Heart left ventricle (tissue), 16 donors: ENCODE data around the gene HAO2. TPM values are rescaled to one million over a fixed set of nuclear protein-coding genes. Genes with fewer than 3 reads are reported as not detected.
A peak's percentile ranks its signal among the peaks of the same experiment; 100 is the strongest.

Experiments used
- ATAC-seq, 4 donors: fragments of 200-7000 bp; cut with Tn5 transposase; one replicate each; pipeline ENCODE4 v1.9.1; 2020 to 2022; ENCODE audit warnings: moderate library complexity in 4 of 4, mild to moderate bottlenecking in 3 of 4, moderate number of reproducible peaks in 1 of 4
- DNase-seq, 5 donors: peaks; one replicate each; pipeline ENCODE4 v3.0.0-alpha.2; 2020
- H3K27ac ChIP-seq, 12 donors: fragments of 200-600 bp; sonication (generic) in 4 of 12; one replicate each; pipeline versions ENCODE4 v1.5.0 to v1.8.0; 2016 to 2022; ENCODE audit warnings: mild to moderate bottlenecking in 2 of 12
- H3K27me3 ChIP-seq, 9 donors: fragments of 200-600 bp; sonication (generic) in 2 of 9; one replicate each; pipeline versions ENCODE4 v1.5.1 to v1.8.0; 2016 to 2022; ENCODE audit warnings: mild to moderate bottlenecking in 3 of 9
- H3K36me3 ChIP-seq, 9 donors: fragments of 200-600 bp; sonication (generic) in 2 of 9; one replicate each; pipeline versions ENCODE4 v1.5.0 to v1.8.0; 2018 to 2022; ENCODE audit warnings: mild to moderate bottlenecking in 2 of 9
- H3K4me1 ChIP-seq, 12 donors: fragments of 200-600 bp; sonication (generic) in 4 of 12; one replicate each; pipeline versions ENCODE4 v1.5.0 to v1.8.0; 2016 to 2022; ENCODE audit warnings: mild to moderate bottlenecking in 3 of 12
- H3K4me3 ChIP-seq, 12 donors: fragments of 200-600 bp; sonication (generic) in 4 of 12; one replicate each; pipeline versions ENCODE4 v1.5.0 to v1.8.0; 2017 to 2022; ENCODE audit warnings: mild to moderate bottlenecking in 9 of 12, moderate library complexity in 4 of 12
- H3K9me3 ChIP-seq, 12 donors: fragments of 200-600 bp; sonication (generic) in 4 of 12; one replicate each; pipeline versions ENCODE4 v1.5.0 to v1.8.0; 2016 to 2022; ENCODE audit warnings: mild to moderate bottlenecking in 1 of 12
- POLR2A ChIP-seq, 2 donors: fragments of 450-650 bp; IDR thresholded peaks; one replicate each; pipeline ENCODE4 v1.6.1; 2017; ENCODE audit warnings: antibody characterized with exemption in 2 of 2, mild to moderate bottlenecking in 2 of 2, moderate library complexity in 2 of 2
- WGBS, 4 donors: extraction: QIAGEN DNeasy Blood & Tissue Kit in 2 of 4; methylation state at CpG; one replicate each; pipeline versions ENCODE4 v1.1.5 to v1.1.7; 2013 to 2018; 5-methylcytosine and 5-hydroxymethylcytosine counted together
- intact Hi-C, 10 donors: fragments of 100-400 bp; cut with DNase I; formaldehyde crosslinking; loops; one replicate each; pipeline versions ENCODE4 v1.11.1 to v1.14.2; 2022
- polyA plus RNA-seq, 2 donors: library from polyadenylated mRNA; stranded (reverse); fragments of 200-250 nt; gene quantifications; one replicate each; pipeline ENCODE4 v1.2.3, GENCODE V29; 2013
- total RNA-seq, 9 donors: library from RNA; depleted of rRNA in 2 of 9; stranded (reverse); fragments of >200 nt in 2 of 9; fragmentation: NEBNext Ultra II Directional in 3 of 9; extraction: Animal tissue kit (Norgen Biotek cat#: 25700) in 3 of 9; gene quantifications; one replicate each; pipeline versions ENCODE4 v1.1.0 to v1.2.4, GENCODE V29; 2016 to 2023
- TF ChIP-seq, protein P1 (sequence below), 12 donors: fragments of 200-600 bp; sonication (generic) in 4 of 12; IDR thresholded peaks; one replicate each; pipeline versions ENCODE4 v1.5.0 to v1.8.0; 2018 to 2022; ENCODE audit warnings: antibody characterized with exemption in 12 of 12, mild to moderate bottlenecking in 5 of 12
- donor health status: ischemic (EF 13 %, LVEDD 7.1; RV severe dilation, severe dysfunction).
- donor health status: healthy with polysubstance abuse.
- donor health status: DM: no; HTN: yes; CAD: no.
- donor health status: DM: no; HTN: no; CAD: no.
- donor health status: ischemic (EF 25% LVEDD 6.9; RV normal size, moderate dysfunction).
- donor health status: ischemic (EF 25% LVEDD 5.7; RV mildly dilated, moderate dysfunction).
- donor health status: healthy.
- donor health status: DM: yes; HTN: yes; CAD: no.
- donor health status: ischemic (EF 35%, LVEDD 5.7; RV mildly dilated, moderate dysfunction).
- donor health status: nonischemic (EF 11% LVEDD 7.7; RV severe dilation, severe dysfunction).
- donor health status: DM: yes; HTN: yes; CAD: no.
- donor health status: PGD.
- donor health status: ischemic (EF 29% LVEDD 5.4; RV normal size, mild dysfunction).
- donor health status: nonischemic (EF 23%, LVEDD 6.1; RV moderate dilation, normal function).

HAO2 gene
- total and polyA plus RNA-seq, 11 donors = not detected

DNA sequence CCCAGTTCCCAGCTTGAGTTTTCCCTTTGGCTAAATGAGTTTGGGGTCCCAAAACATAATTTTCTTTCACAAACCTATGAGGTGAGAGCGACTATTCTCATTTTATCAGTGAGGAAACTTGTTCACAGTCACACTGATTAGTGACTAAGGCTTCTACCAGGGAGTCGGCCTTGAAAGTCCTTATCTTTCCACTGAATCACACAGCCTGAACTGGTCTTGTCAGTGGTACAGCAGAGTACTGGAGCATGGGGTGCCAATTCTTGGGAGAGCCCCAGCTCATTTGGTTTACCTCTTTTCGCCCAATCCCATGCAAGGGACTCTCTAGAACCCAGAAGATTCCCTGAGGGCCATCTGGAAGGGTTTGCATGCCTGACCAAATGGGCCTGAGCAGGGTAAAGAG is 63.3 kb downstream of the HAO2 start:
- TF ChIP-seq, protein P1, sequence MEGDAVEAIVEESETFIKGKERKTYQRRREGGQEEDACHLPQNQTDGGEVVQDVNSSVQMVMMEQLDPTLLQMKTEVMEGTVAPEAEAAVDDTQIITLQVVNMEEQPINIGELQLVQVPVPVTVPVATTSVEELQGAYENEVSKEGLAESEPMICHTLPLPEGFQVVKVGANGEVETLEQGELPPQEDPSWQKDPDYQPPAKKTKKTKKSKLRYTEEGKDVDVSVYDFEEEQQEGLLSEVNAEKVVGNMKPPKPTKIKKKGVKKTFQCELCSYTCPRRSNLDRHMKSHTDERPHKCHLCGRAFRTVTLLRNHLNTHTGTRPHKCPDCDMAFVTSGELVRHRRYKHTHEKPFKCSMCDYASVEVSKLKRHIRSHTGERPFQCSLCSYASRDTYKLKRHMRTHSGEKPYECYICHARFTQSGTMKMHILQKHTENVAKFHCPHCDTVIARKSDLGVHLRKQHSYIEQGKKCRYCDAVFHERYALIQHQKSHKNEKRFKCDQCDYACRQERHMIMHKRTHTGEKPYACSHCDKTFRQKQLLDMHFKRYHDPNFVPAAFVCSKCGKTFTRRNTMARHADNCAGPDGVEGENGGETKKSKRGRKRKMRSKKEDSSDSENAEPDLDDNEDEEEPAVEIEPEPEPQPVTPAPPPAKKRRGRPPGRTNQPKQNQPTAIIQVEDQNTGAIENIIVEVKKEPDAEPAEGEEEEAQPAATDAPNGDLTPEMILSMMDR (IDR thresholded peaks at IDR 0.05) = no peak
- no peak for TF ChIP-seq POLR2A (IDR thresholded peaks at IDR 0.05)
- 60 to 68% (median 65%) methylated on average over 3 of the region's 3 CpGs for WGBS, 4 donors
- no peak for ATAC-seq
- Histone ChIP-seq H3K27ac (no peak overlapping the region), H3K27me3 (peaks cover 0 to 7% (median 0%) of the 10 kb centered on the region in 9 donors), H3K9me3 (no peaks in the 10 kb centered on the region), H3K36me3 (no peaks in the 10 kb centered on the region), H3K4me3 (no peak overlapping the region), H3K4me1 (no peaks in the 10 kb centered on the region)
- DNase-seq = no peak
- intact Hi-C loops = no loop called here

DNA sequence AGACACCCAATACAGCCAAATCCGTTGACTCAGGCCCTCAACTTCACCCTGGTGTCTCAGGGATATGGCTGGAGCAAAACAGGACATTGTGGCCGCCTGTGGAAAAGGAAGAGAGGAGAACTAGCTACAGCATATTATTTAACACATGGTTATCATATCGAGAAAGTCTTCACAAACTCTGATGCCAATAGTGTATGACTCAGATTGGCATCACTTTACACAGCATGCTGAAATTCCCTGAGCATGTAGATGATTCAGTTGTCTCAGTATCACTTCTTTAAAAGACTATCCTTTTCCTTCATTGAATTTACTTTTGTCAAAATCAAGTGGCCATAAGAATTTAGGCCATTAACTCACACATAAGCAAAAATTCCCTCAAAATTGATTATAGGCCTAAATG is 66.5 kb downstream of the HAO2 start:
- Histone ChIP-seq H3K36me3 (no peaks in the 10 kb centered on the region), H3K27me3 (peaks cover 0 to 7% (median 0%) of the 10 kb centered on the region in 9 donors), H3K9me3 (no peaks in the 10 kb centered on the region), H3K4me3 (no peak overlapping the region), H3K27ac (no peak overlapping the region), H3K4me1 (no peaks in the 10 kb centered on the region)
- ATAC-seq = no peak
- DNase-seq = no peak
- TF ChIP-seq, protein P1 (IDR thresholded peaks at IDR 0.05) = no peak
- no peak for TF ChIP-seq POLR2A (IDR thresholded peaks at IDR 0.05)
- WGBS, 4 donors = 76 to 90% (median 84%) methylated on average over 3 of the region's 3 CpGs
- intact Hi-C loops = loop anchor here in 1 of 10 donors (5.0 kb wide), 1 partner anchor 52 kb away; no protein-coding TSS in a partner anchor

DNA sequence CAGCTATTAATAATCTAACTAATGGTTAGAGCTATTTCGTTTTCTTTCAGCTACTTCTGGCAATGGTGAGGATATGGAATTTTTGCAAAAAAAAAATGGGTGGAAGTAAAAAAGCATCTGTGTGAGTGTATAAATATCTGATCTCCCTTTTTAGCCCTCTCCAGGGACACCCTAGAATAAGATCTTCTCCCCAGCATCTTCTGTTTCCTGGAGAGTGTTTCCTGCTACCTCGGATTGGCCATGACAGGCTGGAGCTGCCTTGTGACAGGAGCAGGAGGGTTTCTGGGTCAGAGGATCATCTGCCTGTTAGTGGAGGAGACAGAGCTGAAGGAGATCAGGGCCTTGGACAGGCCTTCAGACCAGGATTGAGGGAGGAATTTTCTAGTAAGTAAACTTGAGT is 70.2 kb downstream of the HAO2 start:
- H3K27me3 ChIP-seq = peaks cover 0 to 2% (median 0%) of the 10 kb centered on the region in 9 donors
- no peaks in the 10 kb centered on the region for H3K4me1 ChIP-seq
- H3K4me3 ChIP-seq = no peak overlapping the region
- TF ChIP-seq, protein P1 (IDR thresholded peaks at IDR 0.05) = no peak
- TF ChIP-seq POLR2A (IDR thresholded peaks at IDR 0.05) = no peak
- ATAC-seq (peak in 1 of 4 donors; percentile 11), DNase-seq (peak in 1 of 5 donors; percentile 8)
- H3K27ac ChIP-seq = no peak overlapping the region
- H3K36me3 ChIP-seq = no peaks in the 10 kb centered on the region
- no peaks in the 10 kb centered on the region for H3K9me3 ChIP-seq
- WGBS, 4 donors = 40 to 57% (median 48%) methylated on average over 2 of the region's 2 CpGs
- intact Hi-C loops = loop anchor here in 1 of 10 donors (5.0 kb wide), 1 partner anchor 49 kb away; no protein-coding TSS in a partner anchor

DNA sequence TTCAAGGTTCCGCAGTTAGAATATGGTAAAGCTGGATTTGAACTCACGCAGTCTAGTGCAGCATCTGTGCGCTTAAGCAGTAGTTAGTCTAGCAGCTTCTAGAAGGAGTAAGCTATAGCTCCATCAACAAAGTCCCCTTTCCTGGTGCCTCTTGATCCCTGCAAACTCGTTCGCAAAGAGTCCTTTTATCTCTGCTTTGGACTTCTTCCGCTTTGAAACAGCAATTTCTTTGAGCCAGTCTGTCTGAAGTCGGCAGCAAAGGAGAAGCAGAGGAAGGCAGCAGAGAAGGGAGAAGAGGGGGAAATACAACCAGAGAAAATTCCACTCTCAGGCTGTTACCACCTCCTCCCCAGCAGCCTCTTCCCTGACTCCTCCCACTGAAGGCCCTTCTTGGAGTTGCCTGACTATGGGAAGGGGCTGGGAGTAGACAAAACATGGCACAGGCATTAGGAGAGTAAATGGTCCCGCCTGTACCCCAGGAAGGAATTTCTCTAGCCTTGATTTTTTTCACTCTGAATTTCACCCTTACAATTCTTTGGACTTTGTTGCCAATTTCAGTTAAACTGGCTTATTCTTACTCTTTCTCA is 72.2 kb downstream of the HAO2 start:
- H3K9me3 ChIP-seq = no peaks in the 10 kb centered on the region
- H3K27ac ChIP-seq = no peak overlapping the region
- DNase-seq (no peak), ATAC-seq (no peak)
- WGBS, 4 donors = 59 to 66% (median 62%) methylated on average over 8 of the region's 8 CpGs
- H3K27me3 ChIP-seq = peaks cover 0 to 2% (median 0%) of the 10 kb centered on the region in 9 donors
- H3K36me3 ChIP-seq = no peaks in the 10 kb centered on the region
- no peaks in the 10 kb centered on the region for H3K4me1 ChIP-seq
- intact Hi-C loops = no loop called here
- H3K4me3 ChIP-seq = no peak overlapping the region
- TF ChIP-seq, protein P1 (IDR thresholded peaks at IDR 0.05) = no peak
